GM10248 (cell line): ENCODE measurements around the gene COL9A1.

Experiments used
- CTCF ChIA-PET: fragments of 300-600 bp; sonication (Branson Sonifier 250); formaldehyde crosslinking; extraction: SDS; loops from one replicate; lab custom pipeline; 2021; ENCODE audit warnings: antibody characterized with exemption; lab: Yijun Ruan, JAX
- POLR2A ChIA-PET: fragments of 350-650 bp; sonication (Branson Sonifier 250); formaldehyde crosslinking; extraction: SDS; loops from one replicate; lab custom pipeline; 2020; ENCODE audit warnings: antibody characterized with exemption; lab: Yijun Ruan, JAX
- DNase-seq: peaks from one replicate; pipeline ENCODE4 v3.0.0; 2012; ENCODE audit errors: extremely low spot score
- TF ChIP-seq, protein P1 (sequence below): IDR thresholded peaks from 2 replicates; pipeline ENCODE4 v1.5.1; 2012; ENCODE audit warnings: mild to moderate bottlenecking, low read depth; ENCODE audit errors: extremely low read depth, missing control alignments, control extremely low read depth

Gene COL9A1

GRCh38 chr6:70282312-70282918 lies 20.5 kb downstream of the COL9A1 start:
- CTCF ChIA-PET: interaction anchor here (0.8 to 2.6 kb wide), 3 partner anchors 14 to 43 kb away, joined by 3 to 9 read pairs (median 3); no protein-coding TSS in a partner anchor
- peak; percentile 9 for DNase-seq
- POLR2A ChIA-PET: no interaction called here
- TF ChIP-seq, protein P1, sequence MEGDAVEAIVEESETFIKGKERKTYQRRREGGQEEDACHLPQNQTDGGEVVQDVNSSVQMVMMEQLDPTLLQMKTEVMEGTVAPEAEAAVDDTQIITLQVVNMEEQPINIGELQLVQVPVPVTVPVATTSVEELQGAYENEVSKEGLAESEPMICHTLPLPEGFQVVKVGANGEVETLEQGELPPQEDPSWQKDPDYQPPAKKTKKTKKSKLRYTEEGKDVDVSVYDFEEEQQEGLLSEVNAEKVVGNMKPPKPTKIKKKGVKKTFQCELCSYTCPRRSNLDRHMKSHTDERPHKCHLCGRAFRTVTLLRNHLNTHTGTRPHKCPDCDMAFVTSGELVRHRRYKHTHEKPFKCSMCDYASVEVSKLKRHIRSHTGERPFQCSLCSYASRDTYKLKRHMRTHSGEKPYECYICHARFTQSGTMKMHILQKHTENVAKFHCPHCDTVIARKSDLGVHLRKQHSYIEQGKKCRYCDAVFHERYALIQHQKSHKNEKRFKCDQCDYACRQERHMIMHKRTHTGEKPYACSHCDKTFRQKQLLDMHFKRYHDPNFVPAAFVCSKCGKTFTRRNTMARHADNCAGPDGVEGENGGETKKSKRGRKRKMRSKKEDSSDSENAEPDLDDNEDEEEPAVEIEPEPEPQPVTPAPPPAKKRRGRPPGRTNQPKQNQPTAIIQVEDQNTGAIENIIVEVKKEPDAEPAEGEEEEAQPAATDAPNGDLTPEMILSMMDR: no peak

- no peak for DNase-seq
- POLR2A ChIA-PET: no interaction called here
- TF ChIP-seq, protein P1: no peak
- CTCF ChIA-PET: interaction anchor here (0.8 kb wide), 1 partner anchor 42 kb away, joined by 3 read pairs; no protein-coding TSS in a partner anchor
These were observed 21.0 kb downstream of the COL9A1 start for GRCh38 chr6:70281923-70282311.

DNA sequence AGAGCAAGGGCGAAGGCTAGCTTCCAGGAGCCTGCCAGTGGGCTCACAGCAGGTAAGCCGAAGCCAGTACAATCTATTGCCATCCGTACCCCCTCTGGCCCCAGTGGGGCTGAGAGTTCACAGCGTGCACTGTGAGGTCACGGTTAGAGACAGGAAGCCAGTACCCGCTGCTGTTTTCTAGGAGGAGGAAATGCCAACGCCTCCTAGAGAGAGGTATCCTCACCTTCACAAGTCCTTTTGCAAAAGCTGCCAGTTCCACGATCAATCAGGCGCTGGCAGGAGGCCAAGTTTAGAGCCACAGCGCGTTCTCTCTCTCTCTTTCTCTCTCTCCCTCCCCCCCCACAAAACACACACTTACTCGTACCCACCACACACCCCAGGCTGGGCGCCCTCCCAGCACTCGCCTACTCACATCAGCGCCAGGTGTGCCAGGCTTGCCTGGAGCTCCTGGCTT lies 22.5 kb downstream of the COL9A1 start:
- TF ChIP-seq, protein P1: no peak
- CTCF ChIA-PET: no interaction called here
- DNase-seq: no peak
- POLR2A ChIA-PET: no interaction called here

DNA sequence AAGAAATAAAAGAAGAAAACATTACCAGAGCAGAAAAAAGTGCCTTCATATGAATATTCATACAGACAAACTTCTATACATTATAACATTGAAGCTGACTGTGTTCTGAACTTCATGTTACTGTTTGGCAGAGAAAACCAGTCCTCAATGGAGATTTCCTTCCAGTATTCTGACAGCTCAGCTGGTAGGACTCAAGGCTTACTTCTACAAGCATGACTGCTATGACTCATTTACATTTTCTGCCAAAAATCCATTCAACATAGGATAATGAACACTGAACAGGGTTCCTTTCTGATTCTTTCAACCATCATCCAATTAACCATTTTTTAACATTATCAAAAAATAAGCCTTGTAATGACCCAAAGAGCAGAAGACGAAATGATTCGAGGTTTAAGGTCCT lies 25.4 kb downstream of the COL9A1 start:
- no peak for DNase-seq
- ChIA-PET CTCF (interaction anchor here (1.8 kb wide), 1 partner anchor 16 kb away, joined by 5 read pairs; no protein-coding TSS in a partner anchor), POLR2A (no interaction called here)
- TF ChIP-seq, protein P1: no peak

- no peak for DNase-seq
- ChIA-PET CTCF (no interaction called here), POLR2A (no interaction called here)
- TF ChIP-seq, protein P1: no peak
These were observed 28.5 kb downstream of the COL9A1 start for GRCh38 chr6:70274338-70274737.

DNA sequence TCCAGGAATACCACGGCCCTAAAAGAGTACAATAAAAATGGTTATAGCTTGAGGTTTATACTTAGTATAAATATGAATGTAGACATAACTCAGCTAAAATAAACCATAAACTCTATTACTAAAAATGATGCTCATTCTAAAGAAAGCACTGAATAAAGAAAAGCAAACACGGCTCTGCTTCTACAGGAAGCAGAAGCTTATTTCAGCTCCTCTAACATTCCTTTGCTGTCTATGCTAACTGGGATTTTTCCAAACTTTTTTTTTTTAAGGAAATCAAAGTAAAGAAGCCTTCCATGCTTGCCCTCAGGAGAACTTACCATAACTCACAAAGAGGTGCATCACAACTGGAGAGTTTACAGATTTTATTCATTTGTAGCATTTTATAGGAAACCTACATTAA lies 30.8 kb downstream of the COL9A1 start:
- ChIA-PET POLR2A (no interaction called here), CTCF (no interaction called here)
- TF ChIP-seq, protein P1: no peak
- no peak for DNase-seq
